ACC112 (cell line): ENCODE data around the gene GOLGA1.
A peak's percentile ranks its signal among the peaks of the same experiment; 100 is the strongest.
"Not testable (repeated sequence)": the region's sequence is repeated elsewhere in the genome, so short reads cannot be mapped to it uniquely, and the experiment has no call there.

Experiments used
- H2AFZ ChIP-seq: fragments of 200-600 bp; sonication (generic); one replicate; pipeline ENCODE4 v1.6.0; 2017; ENCODE audit warnings: antibody characterized with exemption, low read length; ENCODE audit not compliant: unreplicated experiment
- H3K27ac ChIP-seq: fragments of 200-600 bp; sonication (generic); 2 replicates; pipeline ENCODE4 v1.5.1; 2014; ENCODE audit warnings: low read depth, mild to moderate bottlenecking, antibody characterized with exemption, low read length, moderate library complexity
- H3K27me3 ChIP-seq: fragments of 200-600 bp; sonication (generic); 2 replicates; pipeline ENCODE4 v1.6.1; 2014; ENCODE audit warnings: mild to moderate bottlenecking, antibody characterized with exemption, low read length, moderate library complexity, mixed read lengths; ENCODE audit not compliant: insufficient read depth
- H3K36me3 ChIP-seq: fragments of 200-600 bp; sonication (generic); 2 replicates; pipeline ENCODE4 v1.6.1; 2016; ENCODE audit warnings: mild to moderate bottlenecking, antibody characterized with exemption, low read length, moderate library complexity, mixed read lengths; ENCODE audit not compliant: insufficient read depth
- H3K4me1 ChIP-seq: fragments of 200-600 bp; sonication (generic); one replicate; pipeline ENCODE4 v1.6.1; 2016; ENCODE audit warnings: low read length, mixed read lengths; ENCODE audit not compliant: insufficient read depth, unreplicated experiment, control insufficient read depth
- H3K4me3 ChIP-seq: fragments of 200-600 bp; sonication (generic); 2 replicates; pipeline ENCODE4 v1.5.1; 2014; ENCODE audit warnings: mild to moderate bottlenecking, low read depth, low read length
- H3K79me2 ChIP-seq: fragments of 200-600 bp; sonication (generic); one replicate; pipeline ENCODE4 v1.6.0; 2016; ENCODE audit warnings: low read length; ENCODE audit not compliant: control insufficient read depth, unreplicated experiment, insufficient read depth

The GOLGA1 gene

GRCh38 chr9:124939944-124940343 lies 939 bp downstream of the GOLGA1 start:
- Histone ChIP-seq H3K36me3 (no peaks in the 10 kb centered on the region), H3K79me2 (peaks cover 11% of the 10 kb centered on the region), H3K4me3 (peak overlapping the region; percentile 94), H3K27ac (no peak overlapping the region), H3K27me3 (no peaks in the 10 kb centered on the region), H3K4me1 (peaks cover 17% of the 10 kb centered on the region), H2AFZ (peak overlapping the region; percentile 88)

GRCh38 chr9:124934290-124934689 lies 6.6 kb downstream of the GOLGA1 start:
- Histone ChIP-seq H3K27ac (no peak overlapping the region), H3K27me3 (no peaks in the 10 kb centered on the region), H3K79me2 (no peaks in the 10 kb centered on the region), H3K4me3 (no peak overlapping the region), H3K4me1 (peaks cover 6% of the 10 kb centered on the region), H2AFZ (no peak overlapping the region), H3K36me3 (peaks cover 10% of the 10 kb centered on the region; the same call in 1 of the 2 replicates)

- Histone ChIP-seq H3K4me3 (no peak overlapping the region), H3K27me3 (no peaks in the 10 kb centered on the region), H3K79me2 (no peaks in the 10 kb centered on the region), H3K4me1 (peaks cover 6% of the 10 kb centered on the region), H3K36me3 (peaks cover 26% of the 10 kb centered on the region), H2AFZ (no peak overlapping the region), H3K27ac (no peak overlapping the region)
Measured at GRCh38 chr9:124932333-124932732, 8.6 kb downstream of the GOLGA1 start.

- Histone ChIP-seq H3K79me2 (no peaks in the 10 kb centered on the region), H3K4me3 (no peak overlapping the region), H3K27me3 (no peaks in the 10 kb centered on the region), H3K36me3 (peaks cover 26% of the 10 kb centered on the region), H3K27ac (no peak overlapping the region), H2AFZ (no peak overlapping the region), H3K4me1 (peaks cover 5% of the 10 kb centered on the region)
Measured at GRCh38 chr9:124929464-124929863, 11.4 kb downstream of the GOLGA1 start.

GRCh38 chr9:124928116-124928515 lies 12.8 kb downstream of the GOLGA1 start:
- Histone ChIP-seq H3K27me3 (no peaks in the 10 kb centered on the region), H3K36me3 (peaks cover 26% of the 10 kb centered on the region), H3K4me3 (no peak overlapping the region), H3K27ac (no peak overlapping the region), H3K4me1 (no peaks in the 10 kb centered on the region), H3K79me2 (no peaks in the 10 kb centered on the region), H2AFZ (no peak overlapping the region)

GRCh38 chr9:124920394-124920793 lies 20.5 kb downstream of the GOLGA1 start:
- peaks cover 19% of the 10 kb centered on the region for H3K36me3 ChIP-seq
- H3K79me2 ChIP-seq, H3K4me3 ChIP-seq, H3K4me1 ChIP-seq, H3K27me3 ChIP-seq, H2AFZ ChIP-seq, H3K27ac ChIP-seq: not testable (repeated sequence)

- peaks cover 16% of the 10 kb centered on the region; the same call in 1 of the 2 replicates for H3K36me3 ChIP-seq
Measured at GRCh38 chr9:124914753-124915405, 26.0 kb downstream of the GOLGA1 start.

GRCh38 chr9:124913378-124913777 lies 27.5 kb downstream of the GOLGA1 start:
- H3K4me3 ChIP-seq, result no peak overlapping the region
- H3K27me3 ChIP-seq, result no peaks in the 10 kb centered on the region
- peaks cover 10% of the 10 kb centered on the region; the same call in 1 of the 2 replicates for H3K36me3 ChIP-seq
- H3K4me1 ChIP-seq, result no peaks in the 10 kb centered on the region
- no peaks in the 10 kb centered on the region for H3K79me2 ChIP-seq
- H3K27ac ChIP-seq, result no peak overlapping the region
- H2AFZ ChIP-seq, result no peak overlapping the region

More at GRCh38 chr9:124914753-124915405, 26.0 kb downstream of the GOLGA1 start:
- Histone ChIP-seq H3K4me3 (no peak overlapping the region), H3K27me3 (no peaks in the 10 kb centered on the region), H3K27ac (no peak overlapping the region), H3K4me1 (no peaks in the 10 kb centered on the region), H3K79me2 (no peaks in the 10 kb centered on the region), H2AFZ (no peak overlapping the region)

GRCh38 chr9:124911766-124912165 lies 29.1 kb downstream of the GOLGA1 start:
- Histone ChIP-seq H3K27me3 (no peaks in the 10 kb centered on the region), H3K27ac (no peak overlapping the region), H3K36me3 (peaks cover 10% of the 10 kb centered on the region; the same call in 1 of the 2 replicates), H3K4me1 (no peaks in the 10 kb centered on the region), H3K4me3 (no peak overlapping the region), H2AFZ (no peak overlapping the region), H3K79me2 (no peaks in the 10 kb centered on the region)

- no peak overlapping the region for H3K4me3 ChIP-seq
- no peak overlapping the region for H2AFZ ChIP-seq
- no peaks in the 10 kb centered on the region for H3K27me3 ChIP-seq
- no peaks in the 10 kb centered on the region for H3K4me1 ChIP-seq
- H3K36me3 ChIP-seq, result peaks cover 4% of the 10 kb centered on the region; the same call in 1 of the 2 replicates
- H3K27ac ChIP-seq, result no peak overlapping the region
- no peaks in the 10 kb centered on the region for H3K79me2 ChIP-seq
Measured at GRCh38 chr9:124908098-124908497, 32.8 kb downstream of the GOLGA1 start.

- Histone ChIP-seq H3K27me3 (no peaks in the 10 kb centered on the region), H3K27ac (no peak overlapping the region), H3K36me3 (peaks cover 6% of the 10 kb centered on the region; the same call in 1 of the 2 replicates), H3K79me2 (no peaks in the 10 kb centered on the region), H3K4me1 (no peaks in the 10 kb centered on the region), H3K4me3 (no peak overlapping the region), H2AFZ (no peak overlapping the region)
Measured at GRCh38 chr9:124906966-124907365, 33.9 kb downstream of the GOLGA1 start.
